IMR-90 (cell line): ENCODE results near the gene ATG9B. TPM values are rescaled to one million over a fixed set of nuclear protein-coding genes. Genes with fewer than 3 reads are reported as not detected.

ENCODE experiments used
- ATAC-seq: fragments of 200-7000 bp; cut with Tn5 transposase; 2 replicates; pipeline ENCODE4 v1.9.1; 2020; ENCODE audit warnings: low read depth, mild to moderate bottlenecking, moderate library complexity
- BruUV-seq: library from RNA; stranded (reverse); fragments of 400-500 nt; replicated peaks from 2 replicates; lab custom pipeline; 2021; lab: Mats Ljungman, UMichigan
- CTCF ChIA-PET: fragments of 300-600 bp; formaldehyde crosslinking; extraction: SDS; loops from one replicate; lab custom pipeline; 2021; ENCODE audit warnings: antibody characterized with exemption; lab: Yijun Ruan, JAX
- POLR2A ChIA-PET: fragments of 300-600 bp; sonication (Branson Sonifier 250); formaldehyde crosslinking; loops from one replicate; lab custom pipeline; 2022; ENCODE audit warnings: antibody characterized with exemption; ENCODE audit not compliant: unreplicated experiment; lab: Charles Lee
- DNase-seq: peaks from one replicate; pipeline ENCODE4 v3.0.0; 2013
- H2AFZ ChIP-seq: replicated peaks from 2 replicates; pipeline ENCODE3; 2013; ENCODE audit warnings: low read length, mild to moderate bottlenecking; ENCODE audit not compliant: poor library complexity
- H2AK5ac ChIP-seq: 2 replicates; pipeline ENCODE4 v1.6.1; 2013; ENCODE audit warnings: low read depth, low read length, inconsistent platforms
- H2AK9ac ChIP-seq: replicated peaks from 2 replicates; pipeline ENCODE3; 2013; ENCODE audit warnings: mild to moderate bottlenecking, low read depth, low read length, moderate library complexity; ENCODE audit not compliant: poor library complexity
- H2BK120ac ChIP-seq: 2 replicates; pipeline ENCODE4 v1.6.1; 2013; ENCODE audit warnings: low read depth, low read length, inconsistent platforms
- H2BK15ac ChIP-seq: 3 replicates; pipeline ENCODE4 v1.6.1; 2013; ENCODE audit warnings: low read depth, low read length, inconsistent platforms
- H2BK20ac ChIP-seq: 2 replicates; pipeline ENCODE4 v1.6.1; 2013; ENCODE audit warnings: low read depth, mild to moderate bottlenecking, inconsistent platforms, low read length, moderate library complexity
- H2BK5ac ChIP-seq: 2 replicates; pipeline ENCODE4 v1.6.1; 2013; ENCODE audit warnings: mild to moderate bottlenecking, low read depth, low read length, inconsistent platforms; ENCODE audit not compliant: poor library complexity, severe bottlenecking
- H3K14ac ChIP-seq: replicated peaks from 2 replicates; pipeline ENCODE4 v1.6.1; 2013; ENCODE audit warnings: low read depth, low read length, inconsistent platforms
- H3K18ac ChIP-seq: 2 replicates; pipeline ENCODE4 v1.6.1; 2013; ENCODE audit warnings: low read depth, low read length, control low read depth
- H3K23ac ChIP-seq: 2 replicates; pipeline ENCODE4 v1.6.1; 2013; ENCODE audit warnings: low read depth, low read length, inconsistent platforms
- H3K27ac ChIP-seq: 2 replicates; pipeline ENCODE4 v1.5.1; 2013; ENCODE audit warnings: mild to moderate bottlenecking, control low read depth, low read length; ENCODE audit not compliant: insufficient read depth
- H3K27me3 ChIP-seq: 2 replicates; pipeline ENCODE4 v1.6.1; 2013; ENCODE audit warnings: low read length; ENCODE audit not compliant: control insufficient read depth, insufficient read depth
- H3K36me3 ChIP-seq: 2 replicates; pipeline ENCODE4 v1.6.1; 2013; ENCODE audit warnings: low read length, mixed read lengths; ENCODE audit not compliant: control insufficient read depth, insufficient read depth
- H3K4ac ChIP-seq: 2 replicates; pipeline ENCODE4 v1.6.1; 2013; ENCODE audit warnings: low read depth, low read length, inconsistent platforms
- H3K4me1 ChIP-seq: 2 replicates; pipeline ENCODE4 v1.6.1; 2013; ENCODE audit warnings: low read length, mixed read lengths; ENCODE audit not compliant: control insufficient read depth, insufficient read depth
- H3K4me2 ChIP-seq: 2 replicates; pipeline ENCODE4 v1.6.1; 2013; ENCODE audit warnings: low read depth, mild to moderate bottlenecking, control low read depth, low read length, moderate library complexity
- H3K4me3 ChIP-seq: 2 replicates; pipeline ENCODE4 v1.5.1; 2013; ENCODE audit warnings: low read depth, mild to moderate bottlenecking, control low read depth, low read length, moderate library complexity; ENCODE audit not compliant: insufficient read depth
- H3K56ac ChIP-seq: 2 replicates; pipeline ENCODE4 v1.6.1; 2013; ENCODE audit warnings: low read length, inconsistent platforms; ENCODE audit not compliant: insufficient read depth; ENCODE audit errors: extremely low read depth
- H3K79me1 ChIP-seq, 2 experiments: 2 replicates each; pipeline ENCODE4 v1.6.1; 2013; ENCODE audit warnings: low read length in 2 of 2, inconsistent platforms in 1 of 2, low read depth in 1 of 2
- H3K9ac ChIP-seq: 2 replicates; pipeline ENCODE4 v1.6.1; 2013; ENCODE audit warnings: low read depth, low read length, control low read depth
- H3K9me1 ChIP-seq: 2 replicates; pipeline ENCODE4 v1.6.1; 2013; ENCODE audit warnings: low read length, inconsistent platforms; ENCODE audit not compliant: insufficient read depth
- H3K9me3 ChIP-seq: 2 replicates; pipeline ENCODE4 v1.6.1; 2013; ENCODE audit warnings: low read length; ENCODE audit not compliant: control insufficient read depth, insufficient read depth
- H4K20me1 ChIP-seq: 2 replicates; pipeline ENCODE4 v1.6.1; 2013; ENCODE audit warnings: low read length, inconsistent platforms; ENCODE audit not compliant: insufficient read depth
- H4K5ac ChIP-seq: 2 replicates; pipeline ENCODE4 v1.6.1; 2013; ENCODE audit warnings: mild to moderate bottlenecking, low read depth, low read length, control low read depth
- H4K8ac ChIP-seq, 2 experiments: 2 replicates each; pipeline ENCODE4 v1.6.1; 2013; ENCODE audit warnings: low read depth in 2 of 2, low read length in 2 of 2, control low read depth in 1 of 2, inconsistent platforms in 1 of 2
- H4K91ac ChIP-seq: 2 replicates; pipeline ENCODE4 v1.6.1; 2013; ENCODE audit warnings: low read depth, low read length, inconsistent platforms; ENCODE audit not compliant: insufficient read depth
- BHLHE40 ChIP-seq: fragments of 150-350 bp; IDR thresholded peaks from 2 replicates; pipeline ENCODE4 v1.6.1; 2016; ENCODE audit warnings: mild to moderate bottlenecking, low read depth, low read length
- CEBPB ChIP-seq: IDR thresholded peaks from 2 replicates; pipeline ENCODE4 v1.6.1; 2012; ENCODE audit warnings: low read depth, low read length, improper control_type of control experiment
- CHD1 ChIP-seq: IDR thresholded peaks from 2 replicates; pipeline ENCODE4 v1.6.1; 2012; ENCODE audit warnings: low read depth, low read length, improper control_type of control experiment
- FOS ChIP-seq: fragments of 150-350 bp; IDR thresholded peaks from 2 replicates; pipeline ENCODE4 v1.6.1; 2016; ENCODE audit warnings: low read depth, low read length
- NFE2L2 ChIP-seq: fragments of 150-350 bp; IDR thresholded peaks from 2 replicates; pipeline ENCODE4 v1.6.1; 2016; ENCODE audit warnings: low read depth, mild to moderate bottlenecking, low read length
- POLR2A ChIP-seq: IDR thresholded peaks from 2 replicates; pipeline ENCODE4 v1.6.1; 2012; ENCODE audit warnings: mild to moderate bottlenecking, low read depth, low read length
- RAD21 ChIP-seq: IDR thresholded peaks from 2 replicates; pipeline ENCODE4 v1.6.1; 2012; ENCODE audit warnings: low read length, improper control_type of control experiment
- RCOR1 ChIP-seq: IDR thresholded peaks from 2 replicates; pipeline ENCODE4 v1.6.1; 2012; ENCODE audit warnings: mild to moderate bottlenecking, low read length, improper control_type of control experiment; ENCODE audit not compliant: insufficient replicate concordance
- SMC3 ChIP-seq: fragments of 150-350 bp; IDR thresholded peaks from 2 replicates; pipeline ENCODE4 v1.6.1; 2016; ENCODE audit warnings: low read depth, mild to moderate bottlenecking, antibody characterized with exemption, low read length, moderate library complexity
- WGBS, 2 experiments: methylation state at CpG; one replicate each; pipeline versions ENCODE4 v1.1.5 to v1.1.7; 2013; ENCODE audit warnings: missing lambda C conversion rate in 2 of 2; ENCODE audit not compliant: insufficient read length in 1 of 2; ENCODE audit errors: extremely low coverage in 2 of 2; 5-methylcytosine and 5-hydroxymethylcytosine counted together
- dilution Hi-C: fragments of 300-500 bp; cut with HindIII; formaldehyde crosslinking; loops from one replicate; pipeline ENCODE4 v1.14.3; 2018; ENCODE audit warnings: low sequenced_read_pairs; ENCODE audit not compliant: unreplicated experiment
- in situ Hi-C: fragments of 300-500 bp; cut with MboI; formaldehyde crosslinking; loops from 3 replicates; pipeline ENCODE4 v1.14.3; 2019; ENCODE audit warnings: low sequenced_read_pairs, inconsistent platforms, mixed read lengths
- intact Hi-C: fragments of 100-400 bp; cut with micrococcal nuclease; formaldehyde crosslinking; loops from 2 replicates; pipeline ENCODE4 v1.10.0; 2022
- polyA plus RNA-seq, 3 experiments: library from polyadenylated mRNA; depleted of rRNA; stranded (reverse); fragments of >200 nt; gene quantifications; 2 replicates each; pipeline ENCODE4 v1.2.3, GENCODE V29; 2012; ENCODE audit warnings: low replicate concordance in 1 of 3
- total RNA-seq: library from RNA; depleted of rRNA; stranded (reverse); fragments of >200 nt; gene quantifications from 2 replicates; pipeline ENCODE4 v1.2.3, GENCODE V29; 2012

The ATG9B gene
- total and polyA plus RNA-seq, 2 of the 4 experiments (the other 2 are of a cell fraction), result 0.18 to 0.91 TPM

- no peak overlapping the region for H2BK120ac ChIP-seq
- H3K9me3 ChIP-seq, result no peaks in the 10 kb centered on the region
- 87% methylated on average over 14 of the region's 15 CpGs; no CpG with 5 or more reads in 1 of the 2 experiments for WGBS, 2 experiments
- no peak overlapping the region for H3K14ac ChIP-seq
- no peak overlapping the region for H3K23ac ChIP-seq
- no peak overlapping the region for H3K56ac ChIP-seq
- ATAC-seq, result no peak
- H3K4me1 ChIP-seq, result peaks cover 8% of the 10 kb centered on the region; the same call in 1 of the 2 replicates
- no peak overlapping the region for H4K91ac ChIP-seq
- H3K27ac ChIP-seq, result no peak overlapping the region
- no peak overlapping the region for H2AK9ac ChIP-seq
- ChIA-PET CTCF (no interaction called here), POLR2A (interaction anchor here (0.6 kb wide), 1 partner anchor 268 kb away, joined by 17 read pairs; no protein-coding TSS in a partner anchor)
- H3K36me3 ChIP-seq, result no peaks in the 10 kb centered on the region
- in situ Hi-C loops (no loop called here), intact Hi-C loops (no loop called here), dilution Hi-C loops (no loop called here)
- no peak overlapping the region for H3K4me2 ChIP-seq
- H3K4ac ChIP-seq, result no peak overlapping the region
- H4K20me1 ChIP-seq, result no peaks in the 10 kb centered on the region
- H4K5ac ChIP-seq, result no peak overlapping the region
- H3K18ac ChIP-seq, result no peak overlapping the region
- no TSS peak for BruUV-seq
- no peak overlapping the region for H2BK20ac ChIP-seq
- no peak overlapping the region for H3K9ac ChIP-seq
- peaks cover 53% of the 10 kb centered on the region for H3K27me3 ChIP-seq
- H3K79me1 ChIP-seq, result no peaks in the 10 kb centered on the region
- no peak overlapping the region for H4K8ac ChIP-seq
- TF ChIP-seq NFE2L2 (no peak), CEBPB (no peak), CHD1 (no peak), POLR2A (no peak), FOS (no peak), RCOR1 (no peak), SMC3 (no peak), BHLHE40 (no peak), RAD21 (no peak)
- no peak overlapping the region for H2BK15ac ChIP-seq
- no peak for DNase-seq
- no peak overlapping the region for H2AFZ ChIP-seq
- H3K4me3 ChIP-seq, result no peak overlapping the region
- H2BK5ac ChIP-seq, result no peak overlapping the region
- H3K9me1 ChIP-seq, result no peaks in the 10 kb centered on the region
- H2AK5ac ChIP-seq, result no peak overlapping the region
These were observed 7.4 kb downstream of the ATG9B start for GRCh38 chr7:151016942-151017341.
